Measurements from ENCODE around the gene DKKL1. TPM values are rescaled to one million over a fixed set of nuclear protein-coding genes. Genes with fewer than 3 reads are reported as not detected.

The DKKL1 gene
- total RNA-seq, 2 donors from 2014 or later: not detected

DNA sequence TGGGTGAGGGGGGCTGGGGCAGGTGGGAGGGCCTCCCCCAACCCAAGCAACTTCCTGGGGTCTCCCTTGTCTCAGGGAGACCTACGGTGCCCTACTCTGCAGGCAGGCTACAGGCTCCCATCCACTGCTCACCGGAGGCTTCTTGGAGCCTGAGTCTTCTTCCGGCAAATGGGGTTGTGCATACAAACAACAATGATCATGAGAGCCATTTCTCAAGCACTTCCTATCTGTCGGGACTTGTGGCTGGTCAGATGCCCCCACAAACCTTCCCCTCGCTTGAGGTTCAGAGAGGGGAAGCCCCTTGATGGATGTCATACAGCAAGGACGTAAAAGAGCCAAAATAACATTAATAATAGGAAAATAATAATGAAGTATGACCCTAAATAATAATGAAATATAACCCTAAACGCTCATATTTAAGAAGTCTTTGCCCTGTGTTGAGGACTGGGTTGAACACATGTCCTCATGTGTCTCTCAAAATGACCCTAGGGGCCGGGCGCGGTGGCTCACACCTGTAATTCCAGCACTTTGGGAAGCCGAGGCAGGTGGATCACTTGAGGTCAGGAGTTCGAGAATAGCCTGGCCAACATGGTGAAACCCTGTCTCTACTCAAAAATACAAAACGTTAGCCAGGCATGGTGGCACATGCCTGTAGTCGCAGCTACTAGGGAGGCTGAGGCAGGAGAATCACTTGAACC lies 27.7 kb upstream of the DKKL1 start:
- H3K9me3 Mint-ChIP-seq: no peaks in the 10 kb centered on the region
- ATAC-seq (peak; percentile 28 to 34), DNase-seq (ENCODE audit: low spot score in 2 of 2) (peak in 1 of 2 donors; percentile 54)
- H3K36me3 Mint-ChIP-seq: peaks cover 9 to 36% of the 10 kb centered on the region in 2 donors
- peak overlapping the region; percentile 98 to 99 for H3K27ac Mint-ChIP-seq

DNA sequence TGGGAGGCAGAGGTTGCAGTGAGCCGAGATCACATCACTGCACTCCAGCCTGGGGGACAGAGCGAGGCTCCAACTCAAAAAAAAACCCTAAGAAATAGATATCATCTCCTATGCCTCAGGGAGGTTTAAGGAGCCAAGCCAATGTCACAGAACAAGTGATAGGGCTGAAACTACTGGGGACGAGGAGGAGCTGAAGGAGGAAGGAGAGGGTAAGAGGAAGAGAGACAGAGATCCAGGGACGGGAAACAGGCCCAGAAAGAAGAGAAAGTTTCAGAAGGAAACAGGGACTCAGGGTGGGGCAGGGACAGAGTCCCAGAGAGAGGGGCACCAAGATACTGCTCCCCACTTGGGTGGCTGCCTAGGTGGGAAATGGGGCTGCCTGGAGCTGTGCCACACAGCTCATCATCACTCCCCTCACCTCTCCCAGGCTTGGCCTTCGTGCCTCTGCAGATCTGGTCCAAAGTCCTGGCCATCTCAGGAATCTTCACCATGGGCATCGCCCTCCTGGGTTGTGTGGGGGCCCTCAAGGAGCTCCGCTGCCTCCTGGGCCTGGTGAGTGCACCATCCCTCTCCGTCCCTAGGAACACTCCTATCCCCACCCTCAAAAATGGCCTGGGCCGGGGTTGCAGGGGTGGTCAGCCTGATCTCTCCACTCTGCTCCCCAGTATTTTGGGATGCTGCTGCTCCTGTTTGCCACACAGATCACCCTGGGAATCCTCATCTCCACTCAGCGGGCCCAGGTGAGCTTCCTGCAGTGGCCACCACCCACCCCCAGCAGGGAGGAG lies 27.0 kb upstream of the DKKL1 start:
- Mint-ChIP-seq H3K9me3 (no peaks in the 10 kb centered on the region), H3K27ac (peak overlapping the region; percentile 98 to 99), H3K36me3 (peaks cover 9 to 36% of the 10 kb centered on the region in 2 donors)
- no peak for ATAC-seq
- peak in 1 of 2 donors; percentile 41 for DNase-seq (ENCODE audit: low spot score in 2 of 2)

DNA sequence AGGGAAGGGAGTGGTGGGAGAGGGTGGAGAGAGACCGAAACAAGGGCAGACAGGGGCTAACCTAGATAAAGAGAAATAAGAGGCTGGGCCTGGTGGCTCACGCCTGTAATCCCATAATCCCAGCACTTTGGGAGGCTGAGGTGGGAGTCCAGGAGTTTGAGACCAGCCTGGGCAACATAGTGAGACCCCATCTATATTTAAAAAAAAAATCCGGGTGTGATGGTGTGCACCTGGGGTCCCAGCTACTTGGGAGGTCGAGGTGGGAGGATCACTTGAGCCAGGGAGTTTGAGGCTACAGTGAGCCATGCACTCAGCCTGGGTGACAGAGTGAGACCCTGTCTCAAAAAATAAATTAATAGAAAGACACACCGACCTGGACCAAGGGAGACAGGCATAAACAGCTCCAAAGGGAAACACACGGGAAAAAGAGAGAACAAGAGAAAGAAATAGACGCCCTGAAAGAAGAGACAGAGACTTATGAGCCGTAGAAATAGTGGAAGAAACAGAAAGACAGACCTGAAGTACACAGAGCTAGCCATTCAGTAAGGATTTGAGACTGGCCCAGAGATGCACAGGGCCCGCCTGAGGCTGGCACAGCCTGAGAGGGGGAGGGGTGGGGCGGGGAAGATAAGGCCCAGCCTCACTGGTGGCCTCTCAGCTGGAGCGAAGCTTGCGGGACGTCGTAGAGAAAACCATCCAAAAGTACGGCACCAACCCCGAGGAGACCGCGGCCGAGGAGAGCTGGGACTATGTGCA lies 26.2 kb upstream of the DKKL1 start:
- peak overlapping the region in 1 of 2 donors; percentile 99 for H3K27ac Mint-ChIP-seq
- H3K36me3 Mint-ChIP-seq: peaks cover 9 to 36% of the 10 kb centered on the region in 2 donors
- no peaks in the 10 kb centered on the region for H3K9me3 Mint-ChIP-seq
- DNase-seq (ENCODE audit: low spot score in 2 of 2) (peak in 1 of 2 donors; percentile 47), ATAC-seq (no peak)

DNA sequence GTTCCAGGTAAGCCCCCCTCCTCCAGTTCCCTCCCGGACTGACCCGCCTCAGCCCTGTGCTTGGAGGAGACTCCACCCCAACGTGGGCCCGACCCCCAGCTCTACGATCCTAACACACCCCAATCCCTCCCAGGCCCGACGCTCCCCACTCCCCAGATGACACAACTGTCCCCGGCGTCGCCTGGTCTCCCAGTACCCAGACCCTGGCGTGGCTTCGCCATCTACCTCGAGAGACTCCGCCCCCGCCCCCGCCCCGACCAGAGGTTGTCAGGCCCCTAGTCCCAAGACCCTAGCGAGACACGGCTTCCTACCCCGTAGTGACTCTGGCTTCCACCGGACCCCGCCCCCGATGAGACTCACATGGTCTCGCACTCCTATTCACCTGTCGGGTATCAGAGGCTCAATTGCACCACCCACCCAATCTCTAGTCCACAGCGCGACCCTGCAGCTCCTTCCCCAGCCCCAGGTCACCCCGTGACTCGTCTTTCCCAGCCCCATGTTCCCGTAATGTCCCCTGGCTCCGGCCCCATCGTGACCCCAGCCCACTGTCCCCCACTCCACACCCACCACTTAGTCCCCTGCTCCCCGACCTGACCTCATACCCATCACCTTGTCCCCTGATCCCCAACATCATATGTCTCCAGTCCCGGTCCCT lies 25.5 kb upstream of the DKKL1 start:
- H3K36me3 Mint-ChIP-seq: peaks cover 9 to 36% of the 10 kb centered on the region in 2 donors
- no peak overlapping the region for H3K27ac Mint-ChIP-seq
- H3K9me3 Mint-ChIP-seq: no peaks in the 10 kb centered on the region
- DNase-seq (ENCODE audit: low spot score in 2 of 2) (peak in 1 of 2 donors; percentile 46), ATAC-seq (no peak)

DNA sequence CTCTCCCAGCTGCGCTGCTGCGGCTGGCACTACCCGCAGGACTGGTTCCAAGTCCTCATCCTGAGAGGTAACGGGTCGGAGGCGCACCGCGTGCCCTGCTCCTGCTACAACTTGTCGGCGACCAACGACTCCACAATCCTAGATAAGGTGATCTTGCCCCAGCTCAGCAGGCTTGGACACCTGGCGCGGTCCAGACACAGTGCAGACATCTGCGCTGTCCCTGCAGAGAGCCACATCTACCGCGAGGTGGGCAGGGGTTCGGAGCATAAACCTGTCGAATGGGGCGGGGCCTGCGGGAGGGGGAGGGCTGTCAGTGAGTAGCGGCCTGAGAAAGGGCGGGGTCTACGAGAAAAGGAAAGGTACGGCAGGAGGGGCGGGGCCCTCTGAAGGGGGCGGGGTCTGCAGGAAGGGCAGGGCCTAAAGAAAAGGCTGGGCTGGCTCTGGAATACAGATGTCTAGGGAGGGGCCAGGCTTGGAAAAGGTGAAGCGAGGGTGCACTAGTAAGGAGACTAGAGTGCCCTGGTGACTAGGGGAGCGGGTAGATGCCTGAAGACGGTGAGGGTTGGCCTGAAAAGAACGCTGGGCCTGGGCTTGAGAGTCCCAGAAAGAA lies 24.9 kb upstream of the DKKL1 start:
- DNase-seq (ENCODE audit: low spot score in 2 of 2) (no peak), ATAC-seq (no peak)
- Mint-ChIP-seq H3K36me3 (peaks cover 9 to 36% of the 10 kb centered on the region in 2 donors), H3K9me3 (no peaks in the 10 kb centered on the region), H3K27ac (no peak overlapping the region)

DNA sequence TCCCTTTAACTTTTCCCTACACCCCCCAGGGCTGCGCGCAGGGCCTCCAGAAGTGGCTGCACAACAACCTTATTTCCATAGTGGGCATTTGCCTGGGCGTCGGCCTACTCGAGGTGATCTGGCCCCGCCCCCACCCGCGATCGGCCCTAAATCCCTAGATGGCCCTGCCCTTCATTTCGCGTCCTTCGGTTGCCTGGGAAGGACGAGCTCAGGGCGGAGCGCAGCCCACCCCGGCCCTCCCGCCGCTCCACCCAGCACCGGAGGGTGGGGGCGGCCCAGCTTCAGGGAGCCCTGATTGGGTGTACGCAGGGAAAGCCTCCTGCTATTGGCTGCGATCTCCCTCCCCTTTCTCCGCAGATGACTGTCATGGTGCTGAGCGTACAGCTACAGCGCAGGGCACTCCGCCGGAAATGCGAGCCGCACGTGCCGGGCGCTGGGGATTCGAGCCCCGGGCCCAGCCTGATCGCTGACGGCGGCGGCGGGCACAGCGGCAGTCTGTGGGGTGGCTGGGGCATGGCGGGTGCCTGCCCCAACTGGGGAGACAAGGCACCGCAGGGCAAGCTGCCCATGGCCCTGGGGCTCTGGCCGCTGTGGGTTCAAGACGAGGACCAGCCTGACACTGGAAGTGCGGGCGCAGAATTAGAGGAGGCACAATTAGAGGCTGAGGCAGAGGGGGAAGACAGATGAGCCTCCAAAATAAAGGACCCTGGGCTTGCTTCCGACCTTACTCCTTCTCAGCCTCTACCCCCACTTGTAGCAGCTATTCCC lies 24.2 kb upstream of the DKKL1 start:
- Mint-ChIP-seq H3K36me3 (peaks cover 9 to 36% of the 10 kb centered on the region in 2 donors), H3K27ac (peak overlapping the region in 1 of 2 donors; percentile 62), H3K9me3 (no peaks in the 10 kb centered on the region)
- DNase-seq (ENCODE audit: low spot score in 2 of 2) (peak in 1 of 2 donors; percentile 50), ATAC-seq (no peak)

DNA sequence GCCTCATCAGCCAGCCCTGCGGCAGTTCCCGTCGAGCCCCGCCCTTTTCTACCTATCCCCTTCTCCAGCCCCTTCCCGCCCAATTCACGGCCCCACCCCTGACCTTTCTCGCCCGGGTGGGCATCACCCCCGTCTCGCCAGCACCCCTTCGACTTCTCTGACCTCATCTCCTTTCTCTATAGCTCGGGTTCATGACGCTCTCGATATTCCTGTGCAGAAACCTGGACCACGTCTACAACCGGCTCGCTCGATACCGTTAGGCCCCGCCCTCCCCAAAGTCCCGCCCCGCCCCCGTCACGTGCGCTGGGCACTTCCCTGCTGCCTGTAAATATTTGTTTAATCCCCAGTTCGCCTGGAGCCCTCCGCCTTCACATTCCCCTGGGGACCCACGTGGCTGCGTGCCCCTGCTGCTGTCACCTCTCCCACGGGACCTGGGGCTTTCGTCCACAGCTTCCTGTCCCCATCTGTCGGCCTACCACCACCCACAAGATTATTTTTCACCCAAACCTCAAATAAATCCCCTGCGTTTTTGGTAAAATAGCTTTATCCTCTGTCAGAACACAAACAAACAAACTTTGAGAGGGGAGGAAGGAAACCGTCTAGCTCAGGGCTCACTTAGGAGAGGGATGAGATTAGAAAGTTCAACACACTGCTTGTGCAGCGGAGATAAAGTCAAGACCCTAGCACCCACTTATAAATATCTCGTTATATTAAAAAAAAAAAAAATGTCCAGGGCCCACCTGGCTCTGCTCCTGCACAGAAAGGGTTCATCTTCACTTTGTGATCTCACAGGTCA lies 23.4 kb upstream of the DKKL1 start:
- no peaks in the 10 kb centered on the region for H3K9me3 Mint-ChIP-seq
- H3K27ac Mint-ChIP-seq: peak overlapping the region in 1 of 2 donors; percentile 62
- H3K36me3 Mint-ChIP-seq: peaks cover 6 to 36% of the 10 kb centered on the region in 2 donors
- ATAC-seq: no peak
- DNase-seq (ENCODE audit: low spot score in 2 of 2): peak in 1 of 2 donors; percentile 23

DNA sequence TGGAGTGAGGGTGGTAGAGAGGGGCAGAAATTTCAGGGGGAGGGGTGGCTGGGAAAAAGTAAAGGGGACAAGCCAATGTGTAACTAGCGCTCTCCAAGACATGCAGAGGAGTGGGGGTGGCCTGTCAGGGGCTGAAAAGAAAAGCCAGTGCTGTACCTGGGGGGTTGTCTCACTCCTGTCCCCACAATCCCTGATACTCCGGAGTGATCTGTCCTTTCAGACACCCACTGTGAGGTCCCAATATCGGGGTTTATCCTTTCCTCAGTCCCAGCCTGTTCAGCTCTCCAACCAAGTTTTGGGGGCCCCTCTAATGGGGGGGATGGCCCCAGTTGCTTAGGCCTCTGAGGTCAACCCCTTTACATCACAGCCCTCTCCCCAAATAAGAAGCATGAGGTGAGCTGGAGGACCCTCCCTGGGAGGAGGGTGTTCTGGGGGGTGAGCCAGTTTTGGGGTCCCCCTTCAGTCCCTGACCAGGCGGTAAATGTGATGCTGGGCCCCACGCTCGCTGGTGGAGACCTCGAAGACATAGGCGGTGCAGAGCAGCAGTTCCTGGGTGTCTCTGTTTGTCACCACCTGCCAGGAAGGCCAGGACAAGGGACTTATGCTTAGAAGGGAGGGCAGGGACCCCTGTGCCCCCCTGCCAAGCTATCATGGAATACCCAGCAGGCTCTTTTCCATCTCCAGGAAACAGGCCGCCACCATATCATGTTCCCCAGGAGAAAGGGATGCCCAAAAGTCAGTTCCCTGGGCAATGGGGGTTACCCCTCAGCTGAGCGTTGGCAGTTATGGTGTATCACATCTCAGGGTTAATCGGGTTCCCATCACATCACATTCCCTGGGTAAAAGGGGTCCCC lies 22.6 kb upstream of the DKKL1 start:
- H3K27ac Mint-ChIP-seq: no peak overlapping the region
- DNase-seq (ENCODE audit: low spot score in 2 of 2) (peak in 1 of 2 donors; percentile 25), ATAC-seq (no peak)
- H3K9me3 Mint-ChIP-seq: no peaks in the 10 kb centered on the region
- peaks cover 0 to 29% of the 10 kb centered on the region in 2 donors for H3K36me3 Mint-ChIP-seq

DNA sequence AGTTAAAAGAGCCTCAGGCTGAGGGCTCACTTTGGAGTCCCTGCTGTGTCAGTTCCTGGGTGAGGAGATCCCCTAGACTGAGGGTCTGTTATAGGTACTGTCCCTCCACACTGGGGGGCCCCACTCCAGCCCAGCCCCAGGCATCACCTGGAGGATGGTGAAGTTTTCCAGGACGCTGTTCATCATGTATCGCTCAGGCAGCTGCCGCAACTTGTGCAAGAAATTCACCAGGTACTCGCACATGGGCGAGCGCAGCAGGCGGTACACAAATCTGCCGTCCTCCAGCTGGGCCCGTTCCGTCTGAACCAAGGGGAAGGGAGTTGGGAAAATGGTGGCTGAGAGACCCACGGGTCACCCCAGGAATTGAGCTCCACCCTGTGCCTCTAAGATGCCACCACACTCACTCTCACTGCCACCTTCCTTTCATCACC lies 21.4 kb upstream of the DKKL1 start:
- ATAC-seq (no peak), DNase-seq (ENCODE audit: low spot score in 2 of 2) (peak in 1 of 2 donors; percentile 34)
- Mint-ChIP-seq H3K9me3 (no peaks in the 10 kb centered on the region), H3K27ac (peak overlapping the region; percentile 23 to 42), H3K36me3 (peaks cover 0 to 17% of the 10 kb centered on the region in 2 donors)

DNA sequence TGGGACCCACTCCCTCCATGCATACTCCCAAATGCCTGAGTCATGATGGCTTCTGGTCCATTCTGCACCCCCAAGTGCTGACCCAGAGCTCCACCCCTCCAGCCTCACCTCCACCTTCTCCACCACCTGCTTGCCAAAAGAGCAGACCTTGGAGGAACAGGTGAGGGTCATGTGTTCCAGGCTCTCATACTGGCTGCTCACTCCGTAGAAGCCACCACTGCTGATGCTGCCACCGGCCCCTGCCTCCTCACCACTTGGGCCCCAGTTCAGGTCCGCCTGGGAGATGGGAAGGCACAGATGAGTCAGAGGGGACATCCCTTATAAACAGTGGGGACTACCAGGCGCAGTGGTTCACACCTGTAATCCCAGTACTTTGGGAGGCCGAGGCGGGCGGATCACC lies 20.6 kb upstream of the DKKL1 start:
- Mint-ChIP-seq H3K9me3 (no peaks in the 10 kb centered on the region), H3K36me3 (peaks cover 0 to 9% of the 10 kb centered on the region in 2 donors), H3K27ac (peak overlapping the region in 1 of 2 donors; percentile 42)
- ATAC-seq (peak in 1 of 2 donors; percentile 54), DNase-seq (ENCODE audit: low spot score in 2 of 2) (peak in 1 of 2 donors; percentile 20)

DNA sequence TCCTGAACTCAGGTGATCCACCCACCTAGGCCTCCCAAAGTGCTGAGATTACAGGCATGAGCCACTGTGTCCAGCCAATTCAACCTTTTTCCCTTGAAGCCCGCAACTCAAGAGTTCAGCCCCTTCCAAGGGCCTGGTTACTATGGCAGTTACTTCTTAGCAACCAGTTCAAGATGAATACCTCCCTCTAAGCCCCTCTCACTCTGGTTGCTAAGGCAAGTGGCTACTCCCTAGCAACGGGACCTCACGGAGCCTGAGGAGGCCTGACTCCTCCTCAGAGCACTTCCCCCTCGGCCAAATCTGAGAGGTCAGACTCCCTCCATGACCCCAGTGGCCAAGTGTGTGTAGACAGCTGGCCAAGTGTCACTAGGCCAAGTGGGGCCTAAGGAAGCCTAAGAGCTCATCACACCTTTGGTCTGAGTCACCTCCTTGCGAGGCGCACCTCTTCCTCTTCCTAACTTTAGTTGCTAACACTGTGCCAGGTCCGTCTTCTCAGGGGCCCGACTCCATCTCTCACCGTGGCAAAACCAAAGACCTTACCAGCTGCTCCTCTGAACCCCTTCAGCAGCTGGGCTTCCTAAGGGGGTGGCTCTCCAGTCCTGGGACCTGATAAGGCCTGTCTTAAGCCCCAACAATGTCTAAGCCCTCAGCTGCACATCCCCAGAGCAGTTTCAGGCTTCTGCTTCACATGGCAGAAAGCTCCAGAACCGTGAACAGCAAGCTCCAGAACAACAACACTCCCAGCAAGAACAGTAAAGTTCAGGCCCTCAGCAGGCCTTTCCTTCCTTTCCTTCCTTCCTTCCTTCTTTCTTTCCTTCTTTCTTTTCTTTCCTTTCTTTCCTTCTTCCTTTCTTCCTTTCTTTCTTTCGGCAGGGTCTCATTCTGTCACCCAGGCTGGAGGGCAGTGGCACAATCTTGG lies 18.9 kb upstream of the DKKL1 start:
- Mint-ChIP-seq H3K9me3 (no peaks in the 10 kb centered on the region), H3K27ac (peak overlapping the region; percentile 7 to 66), H3K36me3 (no peaks in the 10 kb centered on the region)
- DNase-seq (ENCODE audit: low spot score in 2 of 2): peak in 1 of 2 donors; percentile 26
- ATAC-seq: no peak

DNA sequence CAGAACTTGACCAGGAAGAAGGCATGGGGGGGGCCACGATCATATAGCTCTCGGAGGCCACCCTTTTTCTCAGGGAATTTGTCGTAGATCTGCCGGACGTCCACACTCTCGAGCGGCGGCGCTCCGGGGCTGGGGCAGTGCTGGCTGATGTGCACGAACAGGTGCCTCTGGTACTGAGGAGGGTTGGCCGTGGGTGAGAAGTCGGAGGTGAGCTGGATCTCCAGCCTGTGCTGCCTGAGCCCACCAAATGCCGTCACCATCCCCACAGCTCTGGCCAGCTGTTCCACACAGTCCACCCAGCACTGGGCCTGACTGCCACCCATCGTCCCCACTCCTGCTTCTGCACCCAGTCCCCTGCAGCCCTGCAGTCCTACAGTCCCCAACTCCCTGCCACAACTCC lies 16.5 kb upstream of the DKKL1 start:
- Mint-ChIP-seq H3K27ac (no peak overlapping the region), H3K9me3 (no peaks in the 10 kb centered on the region), H3K36me3 (no peaks in the 10 kb centered on the region)
- ATAC-seq (no peak), DNase-seq (ENCODE audit: low spot score in 2 of 2) (no peak)

DNA sequence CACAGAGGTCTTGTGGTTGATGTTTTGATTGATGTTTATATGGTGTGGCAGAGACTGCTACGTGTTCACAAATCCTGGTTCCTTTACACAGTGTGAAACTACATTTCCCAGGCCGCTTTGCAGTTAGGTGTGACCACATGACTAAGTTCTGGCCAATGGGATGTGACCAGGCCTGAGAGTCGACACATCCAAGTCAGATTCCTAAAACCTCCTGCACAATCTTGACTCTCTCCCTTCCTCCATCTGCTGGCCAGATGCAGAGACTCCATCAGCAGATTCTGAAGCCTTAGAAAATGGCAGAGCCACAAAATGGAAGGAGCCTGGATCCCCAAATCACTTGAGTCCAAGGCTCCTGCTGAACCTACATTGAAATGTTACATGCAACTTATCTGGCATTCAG lies 15.8 kb upstream of the DKKL1 start:
- peak in 1 of 2 donors; percentile 68 for ATAC-seq
- Mint-ChIP-seq H3K36me3 (no peaks in the 10 kb centered on the region), H3K9me3 (no peaks in the 10 kb centered on the region), H3K27ac (no peak overlapping the region)
- no peak for DNase-seq (ENCODE audit: low spot score in 2 of 2)

Measured in activated naive CD4-positive, alpha-beta T cell treated with anti-CD3 and anti-CD28 coated beads, Interleukin-2, amount 50 U/mL, for 72 hours (primary cell).